ENCODE measurements around the gene PPP4R3A.

DNA sequence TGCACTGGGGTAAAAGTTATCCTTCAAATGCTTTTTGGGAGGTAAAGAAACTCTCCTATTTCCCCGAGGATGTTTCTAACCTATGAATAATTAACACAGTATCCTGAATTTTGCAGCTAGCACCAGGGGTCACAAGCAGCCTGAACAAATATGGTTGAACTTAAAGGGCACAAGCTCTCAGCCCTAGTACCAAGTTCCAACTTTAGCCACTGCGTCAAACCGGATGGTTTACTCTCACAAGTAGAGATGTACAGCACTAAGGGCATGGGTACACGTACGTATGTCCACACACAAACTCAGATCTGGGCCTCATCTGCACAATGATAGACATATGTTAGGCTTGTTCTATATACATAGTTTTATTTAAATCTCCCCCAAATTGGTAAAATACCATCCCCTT, 97.2 kb downstream of the PPP4R3A start:
- TF ChIP-seq POLR2A (IDR thresholded peaks at IDR 0.05) (no peak), POLR2AphosphoS5 (IDR thresholded peaks at IDR 0.05) (no peak)
- TF ChIP-seq, protein P1, sequence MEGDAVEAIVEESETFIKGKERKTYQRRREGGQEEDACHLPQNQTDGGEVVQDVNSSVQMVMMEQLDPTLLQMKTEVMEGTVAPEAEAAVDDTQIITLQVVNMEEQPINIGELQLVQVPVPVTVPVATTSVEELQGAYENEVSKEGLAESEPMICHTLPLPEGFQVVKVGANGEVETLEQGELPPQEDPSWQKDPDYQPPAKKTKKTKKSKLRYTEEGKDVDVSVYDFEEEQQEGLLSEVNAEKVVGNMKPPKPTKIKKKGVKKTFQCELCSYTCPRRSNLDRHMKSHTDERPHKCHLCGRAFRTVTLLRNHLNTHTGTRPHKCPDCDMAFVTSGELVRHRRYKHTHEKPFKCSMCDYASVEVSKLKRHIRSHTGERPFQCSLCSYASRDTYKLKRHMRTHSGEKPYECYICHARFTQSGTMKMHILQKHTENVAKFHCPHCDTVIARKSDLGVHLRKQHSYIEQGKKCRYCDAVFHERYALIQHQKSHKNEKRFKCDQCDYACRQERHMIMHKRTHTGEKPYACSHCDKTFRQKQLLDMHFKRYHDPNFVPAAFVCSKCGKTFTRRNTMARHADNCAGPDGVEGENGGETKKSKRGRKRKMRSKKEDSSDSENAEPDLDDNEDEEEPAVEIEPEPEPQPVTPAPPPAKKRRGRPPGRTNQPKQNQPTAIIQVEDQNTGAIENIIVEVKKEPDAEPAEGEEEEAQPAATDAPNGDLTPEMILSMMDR (IDR thresholded peaks at IDR 0.05), result no peak
